ENCODE data around the gene PGBD4. TPM values are rescaled to one million over a fixed set of nuclear protein-coding genes. Genes with fewer than 3 reads are reported as not detected.
A peak's percentile ranks its signal among the peaks of the same experiment; 100 is the strongest.

Gene PGBD4
- 4.5 TPM for total RNA-seq

DNA sequence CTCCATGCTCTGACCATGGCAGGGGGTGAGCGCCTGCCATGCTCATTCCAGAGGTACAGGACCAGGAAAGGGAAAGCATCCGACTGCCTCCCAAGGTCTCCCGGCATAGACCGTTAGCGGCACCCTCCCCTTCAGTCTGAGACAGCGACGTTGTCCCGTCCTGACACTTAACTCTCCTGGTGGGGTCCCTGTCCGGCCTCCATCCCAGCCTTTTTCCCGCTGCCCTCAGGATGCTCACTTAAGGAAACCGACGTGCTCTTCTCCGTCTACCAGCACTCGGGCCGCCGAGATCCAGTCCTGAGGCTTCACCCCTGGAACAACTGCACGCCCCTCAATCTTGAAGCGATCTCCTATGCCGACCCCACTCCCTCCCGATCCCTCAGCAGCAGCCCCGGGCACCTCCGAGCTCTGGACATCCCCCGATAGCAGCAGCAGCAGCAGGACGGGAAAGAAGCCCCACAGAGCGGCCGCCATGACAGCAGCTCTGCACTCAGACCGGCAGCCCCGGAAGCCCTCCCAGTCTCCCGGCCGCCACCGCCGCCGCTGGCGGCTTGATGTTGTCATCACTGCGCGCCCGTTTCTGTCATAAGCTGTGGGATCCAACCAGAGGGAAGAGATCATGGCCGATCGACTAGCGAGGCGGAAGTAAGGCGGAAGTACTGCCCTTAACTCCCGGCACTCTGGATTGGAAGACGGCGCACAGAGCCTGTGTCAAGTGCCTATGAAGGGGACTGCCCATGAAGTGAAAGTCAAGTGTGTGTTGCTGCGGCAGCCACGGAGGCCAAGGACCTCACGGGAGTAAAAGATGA, at the start of gene PGBD4, which contains the start of gene EMC7:
TSS of gene PGBD4 (plus strand) at position 718 of the 809 bp plus-strand sequence. CDS start 449 bp downstream, outside the sequence.
TSS of gene EMC7 (minus strand) at position 497 of the 809 bp plus-strand sequence. CDS start at position 474, 23 bp downstream.
- H3K4me3 ChIP-seq (ENCODE audit: low read length): peak within 1 kb of the TSS; percentile 99

DNA sequence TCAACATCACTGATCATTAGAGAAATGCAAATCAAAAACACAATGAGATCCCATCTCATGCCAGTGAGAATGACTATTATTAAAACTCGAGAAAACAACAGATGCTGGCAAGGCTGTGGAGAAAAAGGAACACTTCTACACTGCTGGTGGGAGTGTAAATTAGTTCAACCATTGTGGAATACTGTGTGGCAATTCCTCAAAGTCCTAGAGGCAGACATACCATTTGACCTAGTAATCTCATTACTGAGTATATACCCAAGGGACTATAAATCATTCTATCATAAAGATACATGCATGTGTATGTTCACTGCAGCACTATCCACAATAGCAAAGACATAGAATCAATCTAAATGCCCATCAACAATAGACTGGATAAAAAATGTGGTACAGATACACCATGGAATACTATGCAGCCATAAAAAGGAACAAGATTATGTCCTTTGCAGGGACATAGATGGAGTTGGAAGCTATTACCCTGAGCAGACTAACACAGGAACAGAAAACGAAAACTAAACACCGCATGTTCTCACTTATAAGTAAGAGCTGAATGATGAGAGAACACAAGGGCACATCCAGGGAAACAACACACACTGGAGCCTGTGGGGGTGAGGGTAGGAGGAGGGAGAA, 47.7 kb upstream of the PGBD4 start:
- H3K4me3 ChIP-seq (ENCODE audit: low read length): no peak overlapping the region
- H3K4me1 ChIP-seq (ENCODE audit: insufficient read depth, low read length): no peaks in the 10 kb centered on the region
- H3K27me3 ChIP-seq (ENCODE audit: insufficient read depth, low read length): no peaks in the 10 kb centered on the region
- peaks cover 16% of the 10 kb centered on the region for H3K9me3 ChIP-seq (ENCODE audit: low read depth, low read length)

More for the DNA sequence above, at the start of gene PGBD4, which contains the start of gene EMC7:
- H3K4me1 ChIP-seq (ENCODE audit: insufficient read depth, low read length): peaks cover 27% of the 10 kb centered on the region
- H3K9me3 ChIP-seq (ENCODE audit: low read depth, low read length): no peaks in the 10 kb centered on the region
- H3K27me3 ChIP-seq (ENCODE audit: insufficient read depth, low read length): no peaks in the 10 kb centered on the region

DNA sequence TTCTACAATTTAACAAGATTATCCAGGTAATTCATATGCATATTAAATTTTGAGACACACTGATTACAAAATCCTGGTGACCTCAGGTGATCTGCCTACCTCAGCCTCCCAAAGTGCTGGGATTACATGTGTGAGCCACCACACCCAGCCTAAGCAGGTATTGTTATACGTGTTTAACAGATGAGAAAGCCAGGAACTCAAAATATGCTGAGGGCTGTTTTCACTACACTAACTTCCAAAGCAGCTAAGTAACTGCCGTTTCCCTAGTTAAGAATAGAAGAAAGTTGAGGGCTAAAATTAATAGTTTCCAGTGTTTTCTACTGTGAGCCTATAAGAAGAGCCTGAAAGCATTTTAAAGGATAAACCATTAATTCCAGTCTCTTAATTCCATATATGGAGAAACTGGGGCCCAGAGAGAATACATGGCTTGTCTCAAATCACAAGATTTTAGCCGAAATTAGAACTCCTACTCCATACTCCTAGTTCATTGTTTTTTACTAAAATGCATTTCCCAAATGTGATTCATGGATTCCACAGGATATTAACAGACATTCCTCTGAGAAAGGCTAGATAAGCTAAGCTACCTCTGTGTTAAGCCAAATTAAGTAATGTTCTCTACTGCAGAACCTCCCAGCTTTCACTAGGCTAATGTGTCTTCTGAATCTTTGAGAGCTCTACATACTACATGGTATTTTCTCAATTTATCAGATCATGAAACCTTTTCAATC, 45.9 kb upstream of the PGBD4 start:
- Histone ChIP-seq H3K27me3 (ENCODE audit: insufficient read depth, low read length) (no peaks in the 10 kb centered on the region), H3K4me1 (ENCODE audit: insufficient read depth, low read length) (no peaks in the 10 kb centered on the region), H3K9me3 (ENCODE audit: low read depth, low read length) (peaks cover 5% of the 10 kb centered on the region), H3K4me3 (ENCODE audit: low read length) (no peak overlapping the region)

DNA sequence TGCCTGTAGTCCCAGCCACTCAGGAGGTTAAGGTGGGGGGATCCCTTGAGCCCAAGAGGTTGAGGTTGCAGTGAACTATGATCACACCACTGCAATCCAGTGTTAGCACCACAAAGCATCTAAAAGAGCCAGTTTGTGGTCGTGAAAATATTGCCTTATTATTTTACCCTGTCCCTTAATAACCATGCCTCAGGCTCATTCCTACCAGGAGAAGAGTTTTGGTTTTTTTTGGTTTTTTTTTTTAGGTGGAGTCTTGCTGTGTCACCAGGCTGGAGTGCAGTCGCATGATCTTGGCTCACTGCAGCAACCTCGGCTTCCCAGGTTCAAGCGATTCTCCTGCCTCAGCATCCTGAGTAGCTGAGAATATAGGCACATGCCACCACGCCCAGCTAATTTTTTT, 45.0 kb upstream of the PGBD4 start:
- no peaks in the 10 kb centered on the region for H3K27me3 ChIP-seq (ENCODE audit: insufficient read depth, low read length)
- no peaks in the 10 kb centered on the region for H3K9me3 ChIP-seq (ENCODE audit: low read depth, low read length)
- no peak overlapping the region for H3K4me3 ChIP-seq (ENCODE audit: low read length)
- no peaks in the 10 kb centered on the region for H3K4me1 ChIP-seq (ENCODE audit: insufficient read depth, low read length)

DNA sequence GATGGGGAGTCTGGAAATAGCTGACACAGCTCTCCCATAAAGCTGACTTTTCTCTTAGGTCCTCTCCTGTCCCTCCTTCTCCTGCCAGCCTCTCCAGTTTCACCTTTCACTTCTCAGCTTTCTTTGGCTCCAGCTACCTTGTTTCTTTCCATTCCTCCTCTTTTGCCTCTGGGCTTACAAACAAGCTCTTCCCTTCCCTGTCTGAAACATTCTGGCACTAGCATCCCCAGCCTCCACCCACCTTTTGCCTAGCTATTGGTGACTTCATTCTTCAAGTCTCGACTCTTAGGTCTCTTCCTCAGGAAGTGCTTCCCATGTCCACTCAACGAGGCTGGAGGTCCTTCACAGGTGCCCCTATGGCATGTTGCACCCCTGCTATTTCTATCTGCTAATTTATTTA, 42.4 kb upstream of the PGBD4 start:
- H3K27me3 ChIP-seq (ENCODE audit: insufficient read depth, low read length): no peaks in the 10 kb centered on the region
- no peaks in the 10 kb centered on the region for H3K4me1 ChIP-seq (ENCODE audit: insufficient read depth, low read length)
- H3K4me3 ChIP-seq (ENCODE audit: low read length): no peak overlapping the region
- no peaks in the 10 kb centered on the region for H3K9me3 ChIP-seq (ENCODE audit: low read depth, low read length)

DNA sequence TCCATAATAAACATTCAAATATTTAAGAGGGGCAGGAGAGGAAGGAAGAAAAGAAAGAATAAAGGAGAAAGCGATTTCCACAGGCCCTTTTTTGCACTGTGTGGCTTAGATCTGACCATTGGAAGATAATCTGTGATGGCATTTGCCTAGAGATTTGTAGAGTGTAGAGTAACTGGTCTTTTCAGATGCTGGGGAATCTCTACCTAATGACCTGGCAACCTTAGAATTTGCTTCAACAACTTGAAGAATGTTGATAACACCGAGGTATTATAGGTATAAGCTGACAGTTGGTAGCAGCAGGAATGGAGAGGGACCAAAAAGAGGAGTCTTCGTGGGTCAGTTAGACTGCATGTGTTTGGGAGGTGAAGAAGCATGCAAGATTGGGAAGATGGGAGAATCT, 41.9 kb upstream of the PGBD4 start:
- Histone ChIP-seq H3K4me1 (ENCODE audit: insufficient read depth, low read length) (no peaks in the 10 kb centered on the region), H3K4me3 (ENCODE audit: low read length) (no peak overlapping the region), H3K27me3 (ENCODE audit: insufficient read depth, low read length) (no peaks in the 10 kb centered on the region), H3K9me3 (ENCODE audit: low read depth, low read length) (no peaks in the 10 kb centered on the region)

DNA sequence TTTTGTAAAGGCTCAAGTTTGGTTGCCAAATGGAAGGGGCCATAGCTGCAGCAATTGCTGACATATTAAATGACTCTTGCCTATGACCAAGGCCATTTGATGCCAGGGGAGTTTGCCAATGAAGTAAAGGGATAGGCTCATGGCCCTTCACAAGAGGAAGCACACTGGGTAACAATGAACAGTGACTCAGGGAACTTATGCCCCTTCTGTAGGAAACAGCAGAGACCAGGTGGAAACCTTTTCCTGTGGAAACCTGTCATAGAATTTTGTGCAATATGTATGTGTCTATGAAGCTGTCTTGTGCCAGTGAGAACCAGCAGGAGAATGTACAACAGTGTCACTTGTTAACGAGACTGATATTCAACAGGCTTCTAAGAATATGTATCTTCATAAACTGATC, 37.4 kb upstream of the PGBD4 start:
- Histone ChIP-seq H3K4me3 (ENCODE audit: low read length) (no peak overlapping the region), H3K9me3 (ENCODE audit: low read depth, low read length) (no peaks in the 10 kb centered on the region), H3K4me1 (ENCODE audit: insufficient read depth, low read length) (no peaks in the 10 kb centered on the region), H3K27me3 (ENCODE audit: insufficient read depth, low read length) (no peaks in the 10 kb centered on the region)

DNA sequence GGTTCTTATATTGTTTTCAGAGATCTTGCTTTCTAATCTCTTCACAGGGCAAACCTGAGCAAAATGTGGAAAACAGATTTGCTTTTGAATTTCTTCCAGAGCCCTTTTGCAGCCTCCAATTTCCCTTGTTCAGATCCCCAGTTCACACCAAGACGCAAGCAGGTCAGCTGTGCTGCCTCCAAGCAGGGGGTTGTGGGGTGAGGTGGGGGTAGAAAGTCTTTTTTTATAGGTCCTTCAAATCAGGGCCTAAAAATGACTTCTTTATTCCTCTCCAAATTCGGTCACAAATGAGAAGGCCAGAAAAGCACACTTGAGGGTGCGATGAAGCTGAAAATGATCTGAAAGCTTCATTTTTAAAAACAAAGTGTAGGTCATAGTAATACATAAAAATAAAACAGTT, 36.6 kb upstream of the PGBD4 start:
- no peak overlapping the region for H3K4me3 ChIP-seq (ENCODE audit: low read length)
- no peaks in the 10 kb centered on the region for H3K27me3 ChIP-seq (ENCODE audit: insufficient read depth, low read length)
- H3K4me1 ChIP-seq (ENCODE audit: insufficient read depth, low read length): no peaks in the 10 kb centered on the region
- no peaks in the 10 kb centered on the region for H3K9me3 ChIP-seq (ENCODE audit: low read depth, low read length)

DNA sequence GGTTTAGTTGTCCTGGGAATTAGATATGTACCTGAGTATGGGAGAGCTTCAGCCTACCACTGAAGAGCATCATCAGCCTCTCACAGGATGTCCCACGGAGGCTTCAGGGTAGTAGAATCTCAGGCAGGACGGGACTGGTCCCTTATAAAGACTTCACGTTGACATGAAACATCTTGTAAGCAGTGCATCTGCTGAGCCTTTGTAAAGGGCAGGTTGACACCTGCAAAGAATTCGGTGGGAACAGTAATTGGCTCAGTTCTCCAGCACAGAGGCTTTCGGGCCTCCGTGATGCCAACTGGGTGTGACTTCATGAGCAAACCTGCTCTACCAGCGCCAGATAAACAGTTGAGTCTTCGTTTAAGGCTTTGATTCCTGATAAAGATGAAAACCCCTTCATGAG, 35.9 kb upstream of the PGBD4 start:
- Histone ChIP-seq H3K9me3 (ENCODE audit: low read depth, low read length) (no peaks in the 10 kb centered on the region), H3K27me3 (ENCODE audit: insufficient read depth, low read length) (no peaks in the 10 kb centered on the region), H3K4me1 (ENCODE audit: insufficient read depth, low read length) (no peaks in the 10 kb centered on the region), H3K4me3 (ENCODE audit: low read length) (no peak overlapping the region)

DNA sequence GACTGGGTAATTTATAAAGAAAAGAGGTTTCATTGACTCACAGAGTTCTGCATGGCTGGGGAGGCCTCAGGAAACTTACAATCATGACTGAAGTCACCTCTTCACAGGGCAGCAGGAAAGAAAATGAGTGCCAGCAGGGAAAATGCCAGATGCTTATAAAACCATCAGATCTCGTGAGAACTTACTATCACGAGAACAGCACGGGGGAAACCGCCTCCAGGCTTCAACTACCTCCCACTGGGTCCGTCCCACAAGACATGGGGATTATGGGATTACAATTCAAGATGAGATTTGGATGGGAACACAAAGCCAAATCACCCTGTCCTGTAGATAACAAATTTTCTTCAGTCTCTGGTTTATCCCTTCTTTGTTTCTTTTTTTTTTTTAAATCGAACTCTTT, 31.9 kb upstream of the PGBD4 start:
- Histone ChIP-seq H3K4me3 (ENCODE audit: low read length) (no peak overlapping the region), H3K27me3 (ENCODE audit: insufficient read depth, low read length) (no peaks in the 10 kb centered on the region), H3K4me1 (ENCODE audit: insufficient read depth, low read length) (no peaks in the 10 kb centered on the region), H3K9me3 (ENCODE audit: low read depth, low read length) (no peaks in the 10 kb centered on the region)

DNA sequence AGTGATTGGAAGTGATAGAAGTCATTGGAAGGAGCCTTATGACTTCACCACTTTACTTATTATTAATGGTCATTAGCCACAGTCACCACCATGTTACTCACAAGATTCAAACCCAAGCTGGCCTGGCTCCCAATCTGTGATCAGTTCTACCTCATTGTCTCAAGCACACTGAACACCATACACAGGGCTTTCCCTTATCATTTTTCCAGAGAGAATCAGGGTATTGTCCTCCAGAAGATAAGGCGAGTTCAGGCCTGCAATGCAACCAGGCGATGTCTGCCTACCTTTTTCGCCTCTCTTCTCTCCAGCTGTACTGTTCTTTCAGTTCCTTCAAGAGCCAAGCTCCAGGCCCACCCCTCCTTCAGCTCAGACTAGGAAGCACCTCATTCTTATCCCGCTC, 25.1 kb upstream of the PGBD4 start:
- Histone ChIP-seq H3K4me3 (ENCODE audit: low read length) (no peak overlapping the region), H3K9me3 (ENCODE audit: low read depth, low read length) (no peaks in the 10 kb centered on the region), H3K4me1 (ENCODE audit: insufficient read depth, low read length) (no peaks in the 10 kb centered on the region)

DNA sequence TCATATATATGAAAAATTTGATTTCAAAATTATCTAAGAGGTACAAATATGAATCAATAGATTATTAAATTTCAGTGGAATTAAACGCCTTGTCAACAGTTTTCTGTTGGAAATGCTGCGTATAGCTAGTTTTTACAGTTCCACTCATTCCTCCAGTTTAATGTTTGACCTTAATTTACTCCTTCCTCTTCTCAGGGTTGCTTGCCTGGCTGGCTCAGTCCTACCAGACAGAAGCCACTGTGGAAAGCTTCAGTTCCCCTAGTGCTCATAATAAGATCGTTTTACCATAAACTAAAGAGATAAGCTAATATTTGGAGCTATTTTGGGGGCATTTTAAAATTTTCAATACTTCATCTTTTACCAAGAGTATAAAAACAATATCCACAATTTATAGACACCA, 23.0 kb upstream of the PGBD4 start:
- no peaks in the 10 kb centered on the region for H3K27me3 ChIP-seq (ENCODE audit: insufficient read depth, low read length)
- no peak overlapping the region for H3K4me3 ChIP-seq (ENCODE audit: low read length)
- H3K9me3 ChIP-seq (ENCODE audit: low read depth, low read length): no peaks in the 10 kb centered on the region
- no peaks in the 10 kb centered on the region for H3K4me1 ChIP-seq (ENCODE audit: insufficient read depth, low read length)

More for the DNA sequence above, 25.1 kb upstream of the PGBD4 start:
- no peaks in the 10 kb centered on the region for H3K27me3 ChIP-seq (ENCODE audit: insufficient read depth, low read length)

DNA sequence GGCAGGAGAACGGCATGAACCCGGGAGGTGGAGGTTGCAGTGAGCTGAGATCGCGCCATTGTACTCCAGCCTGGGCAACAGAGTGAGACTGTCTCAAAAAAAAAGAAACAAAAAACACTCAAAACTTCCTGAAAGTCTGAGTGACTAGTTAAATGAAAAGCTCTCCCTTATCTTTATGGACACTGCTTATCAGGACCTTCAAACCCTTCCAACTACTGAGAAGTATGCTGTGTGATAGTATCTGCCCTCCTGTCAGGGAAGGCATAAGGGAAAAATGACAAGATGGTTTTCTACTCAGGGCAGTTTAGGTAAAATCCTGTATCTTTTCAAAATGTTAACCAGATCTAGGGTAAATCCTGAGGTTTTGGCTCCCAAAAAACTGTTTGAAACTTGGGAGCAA, 22.0 kb upstream of the PGBD4 start:
- Histone ChIP-seq H3K9me3 (ENCODE audit: low read depth, low read length) (no peaks in the 10 kb centered on the region), H3K4me1 (ENCODE audit: insufficient read depth, low read length) (no peaks in the 10 kb centered on the region), H3K27me3 (ENCODE audit: insufficient read depth, low read length) (no peaks in the 10 kb centered on the region)

DNA sequence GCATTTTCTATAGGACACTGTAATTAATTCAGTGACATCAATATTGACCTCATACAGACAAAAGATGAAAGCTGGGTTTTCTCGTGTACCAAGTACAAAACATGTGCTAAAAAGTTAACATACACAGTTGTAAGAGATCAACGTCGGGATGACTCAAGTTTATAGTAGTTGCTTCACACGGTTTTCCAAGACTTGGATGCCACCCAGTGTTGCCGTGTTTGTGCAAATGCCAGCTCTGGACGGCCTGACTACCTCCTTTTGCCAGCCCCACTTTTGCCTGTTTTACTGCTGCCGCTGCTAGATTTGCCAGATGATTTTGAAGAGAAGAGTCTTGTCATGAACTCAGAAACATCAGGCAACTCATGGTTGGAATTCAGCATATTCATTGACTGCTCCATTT, 17.8 kb upstream of the PGBD4 start:
- Histone ChIP-seq H3K4me1 (ENCODE audit: insufficient read depth, low read length) (no peaks in the 10 kb centered on the region), H3K27me3 (ENCODE audit: insufficient read depth, low read length) (no peaks in the 10 kb centered on the region), H3K4me3 (ENCODE audit: low read length) (no peak overlapping the region)

More for the DNA sequence above, 22.0 kb upstream of the PGBD4 start:
- no peak overlapping the region for H3K4me3 ChIP-seq (ENCODE audit: low read length)

DNA sequence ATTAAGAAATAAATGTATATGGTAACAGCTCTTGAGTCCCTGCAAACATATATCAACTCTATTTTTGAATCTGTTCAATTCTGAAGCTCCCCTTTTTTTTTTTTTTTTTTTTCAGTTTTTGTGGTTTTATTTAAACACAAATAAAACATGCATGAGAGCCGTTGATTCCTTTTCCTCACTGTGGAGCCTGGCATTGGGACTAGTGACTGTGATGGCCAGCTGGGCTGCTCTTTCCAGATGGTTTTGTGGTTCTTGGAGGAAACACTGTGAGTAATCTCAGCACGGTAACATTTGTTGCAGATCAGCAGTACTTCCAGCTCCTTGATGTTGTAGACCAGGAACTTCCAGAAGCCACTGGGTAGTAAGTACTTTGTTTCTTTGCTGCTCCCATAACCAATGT, 16.1 kb upstream of the PGBD4 start:
- H3K4me3 ChIP-seq (ENCODE audit: low read length): no peak overlapping the region
- no peaks in the 10 kb centered on the region for H3K4me1 ChIP-seq (ENCODE audit: insufficient read depth, low read length)
- H3K27me3 ChIP-seq (ENCODE audit: insufficient read depth, low read length): no peaks in the 10 kb centered on the region

More for the DNA sequence above, 17.8 kb upstream of the PGBD4 start:
- H3K9me3 ChIP-seq (ENCODE audit: low read depth, low read length): no peaks in the 10 kb centered on the region

More for the DNA sequence above, 16.1 kb upstream of the PGBD4 start:
- H3K9me3 ChIP-seq (ENCODE audit: low read depth, low read length): no peaks in the 10 kb centered on the region

Measured in mononuclear cell (primary cell).